Ovary (tissue), 3 donors: ENCODE data around the gene SLC12A5.

Experiments
- EP300 ChIP-seq: sonication (generic); formaldehyde crosslinking; IDR thresholded peaks from one replicate; pipeline ENCODE4 v1.6.1; 2017; ENCODE audit warnings: antibody characterized with exemption
- POLR2A ChIP-seq: fragments of 450-650 bp; IDR thresholded peaks from one replicate; pipeline ENCODE4 v1.6.1; 2017; ENCODE audit warnings: antibody characterized with exemption, mild to moderate bottlenecking, moderate library complexity
- TF ChIP-seq, protein P1 (sequence below), 3 donors: fragments of 450-650 bp in 2 of 3; fragments of 200-600 bp in 1 of 3; IDR thresholded peaks; one replicate each; pipeline versions ENCODE4 v1.5.1 to v1.8.0; 2016 to 2022; ENCODE audit warnings: antibody characterized with exemption in 3 of 3, mild to moderate bottlenecking in 1 of 3
- donor health status: DM: no; HTN: no; CAD: no.

DNA sequence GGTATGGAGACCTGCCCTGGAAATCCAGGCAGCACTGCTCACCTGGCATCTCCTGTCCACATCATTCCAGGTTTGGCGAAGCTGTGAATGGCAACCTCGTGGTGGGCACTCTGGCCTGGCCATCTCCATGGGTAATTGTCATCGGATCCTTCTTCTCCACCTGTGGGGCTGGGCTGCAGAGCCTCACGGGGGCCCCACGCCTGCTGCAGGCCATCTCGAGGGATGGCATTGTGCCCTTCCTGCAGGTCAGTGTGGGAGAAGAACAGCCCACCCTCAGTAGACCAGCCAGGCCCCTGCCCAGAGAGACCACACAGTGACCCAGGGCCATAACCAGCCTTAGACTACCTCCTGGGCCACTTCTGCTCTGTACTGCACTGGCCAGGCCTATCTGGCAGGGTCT lies 15.9 kb downstream of the SLC12A5 start:
- TF ChIP-seq, protein P1, sequence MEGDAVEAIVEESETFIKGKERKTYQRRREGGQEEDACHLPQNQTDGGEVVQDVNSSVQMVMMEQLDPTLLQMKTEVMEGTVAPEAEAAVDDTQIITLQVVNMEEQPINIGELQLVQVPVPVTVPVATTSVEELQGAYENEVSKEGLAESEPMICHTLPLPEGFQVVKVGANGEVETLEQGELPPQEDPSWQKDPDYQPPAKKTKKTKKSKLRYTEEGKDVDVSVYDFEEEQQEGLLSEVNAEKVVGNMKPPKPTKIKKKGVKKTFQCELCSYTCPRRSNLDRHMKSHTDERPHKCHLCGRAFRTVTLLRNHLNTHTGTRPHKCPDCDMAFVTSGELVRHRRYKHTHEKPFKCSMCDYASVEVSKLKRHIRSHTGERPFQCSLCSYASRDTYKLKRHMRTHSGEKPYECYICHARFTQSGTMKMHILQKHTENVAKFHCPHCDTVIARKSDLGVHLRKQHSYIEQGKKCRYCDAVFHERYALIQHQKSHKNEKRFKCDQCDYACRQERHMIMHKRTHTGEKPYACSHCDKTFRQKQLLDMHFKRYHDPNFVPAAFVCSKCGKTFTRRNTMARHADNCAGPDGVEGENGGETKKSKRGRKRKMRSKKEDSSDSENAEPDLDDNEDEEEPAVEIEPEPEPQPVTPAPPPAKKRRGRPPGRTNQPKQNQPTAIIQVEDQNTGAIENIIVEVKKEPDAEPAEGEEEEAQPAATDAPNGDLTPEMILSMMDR (IDR thresholded peaks at IDR 0.05), result no peak
- TF ChIP-seq EP300, result no peak
- no peak for TF ChIP-seq POLR2A
